ENCODE data around the gene TAS2R60.

DNA sequence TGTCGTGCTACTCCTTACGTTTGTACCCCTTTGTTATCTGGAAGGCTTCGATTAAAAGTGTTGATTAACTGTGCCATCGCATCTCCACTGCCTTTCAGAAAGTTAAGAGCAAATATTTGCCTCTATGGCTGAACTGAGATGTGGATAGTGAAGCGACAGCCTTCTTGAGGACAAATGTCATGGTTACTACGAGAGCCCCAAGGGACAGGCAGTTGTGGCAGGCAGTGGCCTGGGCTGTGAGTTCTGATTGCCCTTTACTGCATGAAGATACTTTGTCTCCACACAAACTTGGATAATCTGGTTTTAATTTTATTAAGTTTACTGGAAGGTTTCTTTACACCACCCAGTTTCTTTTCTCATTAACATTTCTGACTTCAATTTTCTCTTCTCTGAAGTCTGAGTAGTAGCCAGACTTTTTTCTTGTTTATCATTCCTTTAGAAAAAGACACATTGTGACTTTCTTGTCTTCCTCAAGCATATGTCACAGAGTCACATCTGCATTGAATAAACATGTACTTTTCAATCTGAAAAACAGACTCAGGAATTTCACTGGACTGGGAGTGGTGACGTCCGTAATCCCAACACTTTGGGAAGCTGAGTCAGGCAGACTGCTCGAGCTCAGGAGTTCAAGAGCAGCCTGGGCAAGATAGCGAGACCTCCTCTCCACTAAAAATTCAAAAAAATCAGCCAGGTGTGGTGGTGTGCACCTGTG is 36.0 kb downstream of the TAS2R60 start:
- TF ChIP-seq, protein P1, sequence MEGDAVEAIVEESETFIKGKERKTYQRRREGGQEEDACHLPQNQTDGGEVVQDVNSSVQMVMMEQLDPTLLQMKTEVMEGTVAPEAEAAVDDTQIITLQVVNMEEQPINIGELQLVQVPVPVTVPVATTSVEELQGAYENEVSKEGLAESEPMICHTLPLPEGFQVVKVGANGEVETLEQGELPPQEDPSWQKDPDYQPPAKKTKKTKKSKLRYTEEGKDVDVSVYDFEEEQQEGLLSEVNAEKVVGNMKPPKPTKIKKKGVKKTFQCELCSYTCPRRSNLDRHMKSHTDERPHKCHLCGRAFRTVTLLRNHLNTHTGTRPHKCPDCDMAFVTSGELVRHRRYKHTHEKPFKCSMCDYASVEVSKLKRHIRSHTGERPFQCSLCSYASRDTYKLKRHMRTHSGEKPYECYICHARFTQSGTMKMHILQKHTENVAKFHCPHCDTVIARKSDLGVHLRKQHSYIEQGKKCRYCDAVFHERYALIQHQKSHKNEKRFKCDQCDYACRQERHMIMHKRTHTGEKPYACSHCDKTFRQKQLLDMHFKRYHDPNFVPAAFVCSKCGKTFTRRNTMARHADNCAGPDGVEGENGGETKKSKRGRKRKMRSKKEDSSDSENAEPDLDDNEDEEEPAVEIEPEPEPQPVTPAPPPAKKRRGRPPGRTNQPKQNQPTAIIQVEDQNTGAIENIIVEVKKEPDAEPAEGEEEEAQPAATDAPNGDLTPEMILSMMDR (optimal IDR thresholded peaks at IDR 0.05 in 1 of 3, IDR thresholded peaks at IDR 0.05 in 1 of 3, conservative IDR thresholded peaks at IDR 0.05 in 1 of 3; ENCODE audit: extremely low read depth in 1 of 3, insufficient read depth in 2 of 3, low read length in 3 of 3): no peak
- TF ChIP-seq EZH2 (IDR thresholded peaks at IDR 0.05; ENCODE audit: low read length): no peak

Data from keratinocyte (primary cell).